Measurements from ENCODE around the gene CLEC4M. TPM values are rescaled to one million over a fixed set of nuclear protein-coding genes. Genes with fewer than 3 reads are reported as not detected.

CLEC4M gene
- total RNA-seq, 1 experiment from 2014 or later = not detected

- Histone ChIP-seq H3K4ac (ENCODE audit: low read depth, low read length) (no peak overlapping the region), H3K9ac (ENCODE audit: extremely low read depth, insufficient read length, low read length) (no peak overlapping the region), H3K23ac (ENCODE audit: insufficient read length, low read depth, low read length) (no peak overlapping the region), H4K5ac (ENCODE audit: insufficient read length, low read depth, low read length) (no peak overlapping the region), H4K8ac (replicated peaks; ENCODE audit: insufficient read length, low read depth, low read length) (no peak overlapping the region), H3K4me1 (ENCODE audit: insufficient read depth, low read length) (no peaks in the 10 kb centered on the region), H3K9me3 (ENCODE audit: control insufficient read depth, low read depth, low read length) (no peaks in the 10 kb centered on the region), H2BK15ac (ENCODE audit: low read depth, low read length) (no peak overlapping the region), H3T11ph (ENCODE audit: low read length) (no peak overlapping the region), H3K14ac (ENCODE audit: insufficient read depth, low read length) (no peak overlapping the region), H2BK5ac (ENCODE audit: insufficient read length, low read length) (no peak overlapping the region), H2BK12ac (ENCODE audit: insufficient read length, low read depth, low read length) (no peak overlapping the region), H3K79me2 (ENCODE audit: insufficient read depth, low read length) (no peaks in the 10 kb centered on the region), H3K23me2 (ENCODE audit: insufficient read length, low read depth, low read length, poor library complexity, severe bottlenecking) (peaks cover 12% of the 10 kb centered on the region), H3K4me2 (ENCODE audit: insufficient read depth, insufficient read length, low read length) (no peak overlapping the region), H3K27ac (ENCODE audit: insufficient read length, low read depth, low read length) (no peak overlapping the region), H3K27me3 (ENCODE audit: insufficient read depth, low read length) (peaks cover 12% of the 10 kb centered on the region; the same call in 1 of the 2 replicates), H4K20me1 (ENCODE audit: control insufficient read depth, insufficient read depth, insufficient read length) (no peaks in the 10 kb centered on the region), H2BK120ac (ENCODE audit: low read depth, low read length, poor library complexity, severe bottlenecking) (no peak overlapping the region), H2AFZ (ENCODE audit: low read length) (no peak overlapping the region), H4K91ac (ENCODE audit: insufficient read length, low read depth, low read length) (no peak overlapping the region), H2BK20ac (ENCODE audit: low read depth, low read length, poor library complexity, severe bottlenecking) (no peak overlapping the region), H2AK5ac (ENCODE audit: insufficient read length, low read length) (no peak overlapping the region), H3K18ac (ENCODE audit: insufficient read length, low read depth, low read length) (no peak overlapping the region), H3K79me1 (ENCODE audit: insufficient read depth, low read depth, low read length, poor library complexity, severe bottlenecking) (no peaks in the 10 kb centered on the region), H3K56ac (ENCODE audit: insufficient read length, low read depth, low read length) (no peak overlapping the region)
- WGBS (ENCODE audit: extremely low coverage, insufficient read length, low lambda C conversion rate) = no CpG with 5 or more reads among the region's 8 CpGs
- Mint-ChIP-seq H3K27ac (no peak overlapping the region; a peak in 1 of 7 replicates), H3K4me1 (peaks cover 13 to 18% of the 10 kb centered on the region in 2 experiments), H3K36me3 (ENCODE audit: insufficient read depth in 1 of 3, low read depth in 3 of 3) (no peaks in the 10 kb centered on the region; a peak in 1 of 7 replicates), H3K9me3 (peaks cover 2 to 6% of the 10 kb centered on the region in 2 experiments; a peak in 2 of 5 replicates), H3K4me3 (no peak overlapping the region), H3K27me3 (ENCODE audit: low read depth) (peaks cover 97% of the 10 kb centered on the region)
- DNase-seq = peak; percentile 42
- TF ChIP-seq, protein P1, sequence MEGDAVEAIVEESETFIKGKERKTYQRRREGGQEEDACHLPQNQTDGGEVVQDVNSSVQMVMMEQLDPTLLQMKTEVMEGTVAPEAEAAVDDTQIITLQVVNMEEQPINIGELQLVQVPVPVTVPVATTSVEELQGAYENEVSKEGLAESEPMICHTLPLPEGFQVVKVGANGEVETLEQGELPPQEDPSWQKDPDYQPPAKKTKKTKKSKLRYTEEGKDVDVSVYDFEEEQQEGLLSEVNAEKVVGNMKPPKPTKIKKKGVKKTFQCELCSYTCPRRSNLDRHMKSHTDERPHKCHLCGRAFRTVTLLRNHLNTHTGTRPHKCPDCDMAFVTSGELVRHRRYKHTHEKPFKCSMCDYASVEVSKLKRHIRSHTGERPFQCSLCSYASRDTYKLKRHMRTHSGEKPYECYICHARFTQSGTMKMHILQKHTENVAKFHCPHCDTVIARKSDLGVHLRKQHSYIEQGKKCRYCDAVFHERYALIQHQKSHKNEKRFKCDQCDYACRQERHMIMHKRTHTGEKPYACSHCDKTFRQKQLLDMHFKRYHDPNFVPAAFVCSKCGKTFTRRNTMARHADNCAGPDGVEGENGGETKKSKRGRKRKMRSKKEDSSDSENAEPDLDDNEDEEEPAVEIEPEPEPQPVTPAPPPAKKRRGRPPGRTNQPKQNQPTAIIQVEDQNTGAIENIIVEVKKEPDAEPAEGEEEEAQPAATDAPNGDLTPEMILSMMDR (conservative IDR thresholded peaks at IDR 0.05) = no peak
Measured at GRCh38 chr19:7783991-7784423, 21.0 kb downstream of the CLEC4M start.

All from H9 (cell line).